Nucleus accumbens (tissue), 56 donors: ENCODE results near the gene SRRM4.

Experiments used
- DNase-seq, 56 donors: peaks; one replicate each; lab custom pipeline; 2025; lab: John Stamatoyannopoulos, UW

Gene SRRM4

DNA sequence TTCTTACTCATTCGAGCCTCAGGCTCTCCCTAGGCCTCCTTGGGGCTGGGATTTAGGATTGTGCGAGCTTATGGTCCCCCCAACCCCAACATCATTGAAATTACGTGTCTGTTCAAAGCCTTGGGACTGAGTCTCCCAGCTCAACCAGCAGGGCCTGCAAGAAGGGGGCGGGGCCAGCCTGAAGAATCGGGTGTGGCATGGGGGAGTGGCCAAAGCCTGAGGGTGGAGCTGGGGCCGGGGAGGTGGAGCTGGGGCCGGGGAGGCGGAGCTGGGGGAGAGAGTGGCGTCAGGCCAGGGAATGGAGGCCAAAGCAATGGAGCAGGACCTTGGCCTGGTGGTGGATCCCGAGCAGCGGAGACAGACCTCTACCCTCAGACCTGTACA lies 173.1 kb downstream of the SRRM4 start:
- peak in 2 of 56 donors; percentile 0 to 25 for DNase-seq

DNA sequence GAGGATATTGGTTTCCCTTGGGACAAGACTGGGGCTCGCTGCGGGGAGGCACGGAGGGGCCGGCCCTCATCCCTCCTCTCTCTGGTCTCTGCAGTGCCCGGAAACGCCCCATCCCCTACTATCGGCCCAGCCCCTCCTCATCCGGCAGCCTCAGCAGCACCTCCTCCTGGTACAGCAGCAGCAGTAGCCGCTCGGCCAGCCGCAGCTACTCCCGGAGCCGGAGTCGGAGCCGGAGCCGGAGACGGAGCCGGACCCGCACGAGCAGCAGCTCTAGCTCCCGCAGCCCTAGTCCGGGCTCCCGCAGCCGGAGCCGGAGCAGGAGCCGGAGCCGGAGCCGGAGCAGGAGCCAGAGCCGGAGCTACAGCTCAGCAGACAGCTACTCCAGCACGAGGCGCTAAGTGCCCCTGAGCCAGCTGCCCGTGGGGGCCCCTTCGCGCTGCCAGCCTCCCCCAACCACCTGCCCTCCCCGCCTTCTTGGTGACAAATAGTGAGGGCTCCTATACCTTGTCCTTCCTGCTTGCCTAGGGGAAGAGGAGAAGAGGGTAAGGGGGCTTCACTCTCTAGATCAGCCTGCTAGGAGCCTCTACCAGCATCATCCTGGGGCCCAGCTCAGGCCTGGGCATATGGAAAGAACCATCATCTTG lies 175.2 kb downstream of the SRRM4 start:
- no peak for DNase-seq

DNA sequence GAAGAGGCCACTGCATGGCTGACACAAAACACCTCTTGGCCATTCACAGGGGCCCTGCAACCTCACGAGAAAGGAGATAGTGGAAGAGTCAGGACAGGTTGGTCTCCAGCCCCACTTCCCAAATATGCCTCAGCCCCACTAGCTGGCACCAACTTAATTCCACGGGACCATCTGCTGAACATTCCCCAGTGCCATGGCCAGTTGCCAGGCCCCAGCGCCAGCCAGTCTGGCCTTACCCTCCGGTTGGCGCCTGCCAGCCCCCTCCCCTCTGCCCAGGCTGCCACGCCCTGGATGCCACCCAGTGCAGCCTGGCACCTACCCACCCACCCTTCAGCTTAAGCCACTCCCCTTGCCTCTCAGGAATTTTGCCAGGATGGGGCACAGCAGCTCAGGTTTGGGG lies 176.2 kb downstream of the SRRM4 start:
- DNase-seq: peak in 1 of 56 donors; percentile 14

- no peak for DNase-seq
These were observed 176.6 kb downstream of the SRRM4 start for GRCh38 chr12:119157978-119158377.

GRCh38 chr12:119158402-119158801 lies 177.1 kb downstream of the SRRM4 start:
- DNase-seq: no peak

GRCh38 chr12:119159844-119160243 lies 178.5 kb downstream of the SRRM4 start:
- no peak for DNase-seq

DNA sequence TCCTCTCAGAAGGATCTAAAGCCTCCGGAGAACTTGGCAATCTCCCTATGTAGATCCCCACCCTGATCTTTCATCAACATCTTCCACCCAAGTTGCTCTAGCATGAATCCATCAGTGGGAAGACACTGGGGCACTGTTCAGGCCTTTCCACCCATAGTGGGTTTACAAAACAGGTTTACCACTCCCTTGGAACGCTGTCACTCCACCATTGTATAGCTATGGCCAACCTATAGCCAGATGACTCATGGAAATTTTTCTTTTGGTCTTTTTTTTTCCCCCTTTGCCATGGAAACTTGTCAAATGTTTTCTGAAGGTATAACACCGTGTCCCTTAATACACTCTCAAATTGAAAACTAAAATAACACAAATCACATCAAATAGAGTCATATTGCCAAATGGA lies 186.6 kb downstream of the SRRM4 start:
- DNase-seq: no peak

DNA sequence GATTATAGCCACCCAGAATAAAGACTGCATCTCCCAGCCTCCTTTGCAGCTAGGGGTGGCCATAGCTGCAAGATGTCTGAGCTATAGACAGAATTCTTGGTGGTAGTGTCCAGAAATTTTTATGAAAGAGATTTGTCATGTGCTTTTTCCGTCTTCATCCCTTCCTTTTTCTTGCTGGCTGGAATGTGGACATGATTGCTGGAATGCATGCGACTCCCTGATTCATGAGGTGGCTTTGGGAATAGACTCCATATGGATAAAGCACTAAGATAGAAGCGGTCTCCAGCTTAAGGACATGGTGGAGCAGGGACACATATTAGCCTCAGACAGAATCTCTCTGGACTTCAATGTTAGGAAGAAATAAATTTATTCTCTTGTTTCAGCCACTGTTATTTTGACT lies 187.4 kb downstream of the SRRM4 start:
- DNase-seq: no peak

DNA sequence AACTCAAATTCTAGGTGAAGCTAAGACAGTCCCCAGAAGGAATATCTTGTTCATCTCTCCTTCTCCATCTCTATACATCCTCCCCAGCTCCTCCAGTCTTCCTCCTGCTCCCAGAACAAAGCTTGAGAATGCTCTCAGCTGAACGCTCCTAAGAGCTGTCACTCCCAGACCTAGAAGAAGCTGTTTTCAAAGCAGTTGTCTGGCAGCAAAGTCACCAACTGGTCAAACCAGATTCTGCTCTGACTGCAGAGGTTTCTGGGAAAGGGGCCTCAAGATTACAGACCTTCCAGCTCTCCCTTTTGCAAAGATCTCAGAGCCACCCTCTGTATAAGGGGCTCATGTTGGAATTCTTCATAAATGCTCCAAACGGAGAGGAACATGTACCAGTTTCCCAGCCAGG lies 187.8 kb downstream of the SRRM4 start:
- no peak for DNase-seq

DNA sequence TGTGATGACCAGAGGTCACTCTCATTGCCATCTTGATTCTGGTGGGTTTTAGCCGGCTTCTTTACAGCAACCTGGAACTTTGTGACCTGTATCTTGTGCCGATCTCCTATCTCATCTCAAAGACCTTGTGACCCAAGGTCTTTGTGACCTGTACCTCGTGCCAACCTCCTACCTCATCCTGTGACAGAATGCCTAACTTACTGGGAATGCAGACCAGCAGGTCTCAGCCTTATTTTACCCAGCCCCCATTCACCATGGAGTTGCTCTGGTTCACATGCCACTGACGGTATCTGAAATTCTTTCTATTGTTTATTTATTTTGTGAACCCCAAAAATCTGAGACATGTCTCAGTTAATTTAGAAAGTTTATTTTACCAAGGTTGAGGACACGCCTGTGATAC lies 189.9 kb downstream of the SRRM4 start:
- DNase-seq: no peak

- DNase-seq: no peak
These were observed 190.5 kb downstream of the SRRM4 start for GRCh38 chr12:119171691-119172425.

DNA sequence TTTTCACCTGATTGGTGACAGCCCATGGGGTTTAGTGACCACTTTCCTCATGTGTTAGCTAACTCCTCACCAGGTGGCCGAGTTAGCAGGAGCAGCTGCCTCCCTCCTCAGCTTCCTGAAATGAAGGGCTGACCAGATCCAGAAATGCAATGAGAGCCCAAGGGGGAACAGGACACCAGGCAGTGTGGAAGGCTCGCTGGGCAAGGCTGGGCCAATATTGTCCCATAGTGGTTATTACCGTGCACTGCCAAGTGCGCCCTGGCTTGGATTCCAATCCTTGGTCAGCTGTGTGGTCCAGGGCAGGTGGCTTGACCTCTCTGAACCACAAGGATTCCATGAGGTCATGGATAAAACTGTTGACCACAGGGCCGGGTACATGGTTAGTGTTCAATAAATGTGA lies 193.7 kb downstream of the SRRM4 start:
- DNase-seq: no peak

- peak in 30 of 56 donors; percentile 8 to 69 (median 25) for DNase-seq
These were observed 195.1 kb downstream of the SRRM4 start for GRCh38 chr12:119176267-119177055.

GRCh38 chr12:119177056-119177325 lies 195.7 kb downstream of the SRRM4 start:
- no peak for DNase-seq

- DNase-seq: no peak
These were observed 196.5 kb downstream of the SRRM4 start for GRCh38 chr12:119177724-119178380.

GRCh38 chr12:119178544-119179334 lies 197.4 kb downstream of the SRRM4 start, which contains the start of gene HSPB8:
TSS of gene HSPB8 (plus strand) at chr12:119178931. CDS start at chr12:119179313, 382 bp downstream.
- DNase-seq: peak in 51 of 56 donors; percentile 6 to 86 (median 48)

GRCh38 chr12:119179335-119180021 lies 198.1 kb downstream of the SRRM4 start:
- peak in 1 of 56 donors; percentile 9 for DNase-seq

DNA sequence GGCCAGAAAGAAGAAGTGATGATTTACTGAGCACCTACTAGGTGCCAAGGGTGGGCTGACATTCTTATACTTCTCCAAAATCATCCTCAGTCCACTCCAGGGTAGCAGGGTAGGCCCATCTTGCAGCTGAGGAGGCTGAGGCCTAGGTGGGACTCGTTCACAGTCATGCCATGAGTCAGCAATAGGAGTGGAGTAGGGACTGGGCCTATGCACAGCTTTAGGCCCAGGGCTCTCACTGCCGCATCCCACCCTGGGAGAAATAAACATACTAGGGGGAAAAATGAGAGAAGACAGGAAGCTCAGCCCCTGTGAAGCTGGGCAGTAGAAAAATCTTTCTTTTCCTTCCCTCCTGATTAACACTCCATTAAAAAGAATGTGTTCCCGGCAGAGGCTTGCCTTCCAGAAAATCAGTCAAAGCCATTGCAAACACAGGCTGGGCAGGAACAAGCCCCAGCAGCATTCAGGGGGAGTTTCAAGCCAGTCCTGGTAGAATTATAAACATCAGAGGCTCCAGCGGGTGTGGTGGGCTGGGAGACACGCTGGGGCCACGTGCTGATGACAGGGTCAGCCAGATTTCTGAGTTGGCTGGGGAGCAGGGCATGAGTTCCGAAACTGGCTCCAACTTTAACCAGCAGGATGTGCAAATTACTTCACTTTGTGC lies 199.2 kb downstream of the SRRM4 start:
- peak in 11 of 56 donors; percentile 7 to 37 (median 21) for DNase-seq

DNA sequence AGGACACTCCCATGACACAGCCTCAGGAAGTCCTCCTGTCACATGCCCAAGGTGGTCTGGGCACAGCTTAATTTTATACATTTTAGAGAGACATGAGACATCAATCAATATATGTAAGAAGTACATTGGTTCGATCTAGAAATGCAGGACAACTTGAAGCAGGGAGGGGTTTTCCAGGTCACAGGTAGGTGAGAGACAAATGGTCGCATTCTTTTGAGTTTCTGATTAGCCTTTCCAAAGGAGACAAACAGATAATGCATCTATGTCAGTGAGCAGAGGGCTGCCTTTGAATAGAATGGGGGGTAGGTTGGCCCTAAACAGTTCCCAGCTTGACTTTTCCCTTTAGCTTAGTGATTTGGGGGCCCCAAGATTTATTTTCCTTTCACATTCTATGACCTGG lies 199.9 kb downstream of the SRRM4 start:
- no peak for DNase-seq
